Mononuclear cell (primary cell): Measurements from ENCODE around the gene SLC39A7. TPM values are rescaled to one million over a fixed set of nuclear protein-coding genes. Genes with fewer than 3 reads are reported as not detected.
"Not testable (repeated sequence)": the region's sequence is repeated elsewhere in the genome, so short reads cannot be mapped to it uniquely, and the experiment has no call there.

Source experiments
- H3K27me3 ChIP-seq: 2 replicates; pipeline ENCODE4 v1.6.0; 2011; ENCODE audit warnings: low read length, control low read depth; ENCODE audit not compliant: insufficient read depth
- H3K4me1 ChIP-seq: 2 replicates; pipeline ENCODE4 v1.5.1; 2011; ENCODE audit warnings: mild to moderate bottlenecking, low read length, control low read depth; ENCODE audit not compliant: insufficient read depth
- H3K4me3 ChIP-seq: 2 replicates; pipeline ENCODE4 v1.5.1; 2011; ENCODE audit warnings: mild to moderate bottlenecking, low read length, moderate library complexity
- H3K9me3 ChIP-seq: 2 replicates; pipeline ENCODE4 v1.5.1; 2011; ENCODE audit warnings: low read depth, mild to moderate bottlenecking, control low read depth, low read length
- total RNA-seq: library from RNA; depleted of rRNA; stranded (reverse); fragments of >200 nt; gene quantifications from one replicate; pipeline ENCODE4 v1.2.3, GENCODE V29; 2012

Gene SLC39A7
- total RNA-seq, 1 donor = 10.7 TPM

DNA sequence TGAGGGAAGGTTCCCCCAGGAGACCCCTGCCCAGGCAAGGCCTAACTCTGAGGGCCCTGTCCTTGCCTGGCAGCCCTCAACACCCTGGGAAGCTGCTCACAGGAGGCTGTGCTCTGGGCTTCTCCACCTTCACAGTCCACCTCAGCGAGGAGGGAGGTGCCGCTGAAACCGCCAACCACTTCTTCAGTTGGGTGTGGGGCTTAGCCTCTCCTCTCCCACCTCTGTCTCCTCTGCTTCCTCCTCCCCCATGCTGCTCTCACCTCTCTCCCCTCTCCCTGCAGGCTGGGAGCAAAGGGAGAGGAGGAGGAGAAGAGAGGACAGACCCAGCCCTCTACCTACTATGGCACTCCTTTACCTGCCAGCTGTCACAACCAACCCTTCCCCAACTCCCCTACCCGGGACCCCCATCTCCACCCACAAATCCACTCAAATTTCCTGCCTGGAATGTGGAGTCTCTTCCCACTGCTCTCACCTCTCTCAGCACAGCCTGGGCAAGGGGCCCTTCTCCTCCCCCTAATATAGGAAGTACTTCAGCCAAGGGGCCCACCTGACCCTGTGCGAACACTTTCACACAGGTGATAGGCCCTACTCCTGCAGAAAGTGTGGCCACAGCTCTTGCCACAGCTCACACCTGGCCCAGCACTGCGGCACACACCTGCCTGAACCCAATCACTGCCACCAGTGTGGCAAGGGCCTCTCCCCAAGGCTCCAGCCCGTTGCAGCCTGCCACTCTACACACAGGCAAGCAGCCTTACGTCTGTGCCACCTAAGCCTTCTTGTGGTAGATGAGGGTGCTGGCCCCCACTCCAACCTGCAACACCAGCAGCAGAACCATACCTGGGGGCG is 14.8 kb downstream of the SLC39A7 start:
- Histone ChIP-seq H3K4me3 (no peak overlapping the region), H3K4me1 (peaks cover 16% of the 10 kb centered on the region), H3K27me3 (peaks cover 12% of the 10 kb centered on the region), H3K9me3 (no peaks in the 10 kb centered on the region)

DNA sequence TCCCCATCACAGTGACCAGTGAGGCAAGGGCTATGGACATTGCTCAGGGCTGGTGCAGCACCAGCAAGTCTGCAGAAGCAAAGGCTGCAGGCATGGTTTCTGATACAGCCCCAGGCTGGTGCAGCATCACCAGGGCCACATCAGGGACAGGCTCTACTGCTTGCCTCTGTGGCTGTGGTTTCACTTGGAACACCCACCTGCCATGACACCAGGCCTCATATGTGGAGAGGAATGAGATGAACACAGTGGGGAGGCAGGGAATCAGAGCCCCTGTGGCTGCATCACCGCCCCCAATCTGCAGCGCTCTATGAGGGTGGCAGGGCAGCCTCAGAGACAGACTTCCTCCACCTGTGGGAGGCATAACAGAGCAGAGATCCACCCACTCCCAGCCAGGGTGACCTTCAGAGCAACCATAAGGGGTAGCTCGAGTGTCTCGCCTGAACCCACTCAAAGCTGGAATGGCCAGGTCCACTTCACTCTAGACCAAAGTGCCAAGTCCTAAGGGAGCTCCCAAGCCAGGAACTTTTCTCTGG is 15.5 kb downstream of the SLC39A7 start:
- H3K9me3 ChIP-seq = no peaks in the 10 kb centered on the region

DNA sequence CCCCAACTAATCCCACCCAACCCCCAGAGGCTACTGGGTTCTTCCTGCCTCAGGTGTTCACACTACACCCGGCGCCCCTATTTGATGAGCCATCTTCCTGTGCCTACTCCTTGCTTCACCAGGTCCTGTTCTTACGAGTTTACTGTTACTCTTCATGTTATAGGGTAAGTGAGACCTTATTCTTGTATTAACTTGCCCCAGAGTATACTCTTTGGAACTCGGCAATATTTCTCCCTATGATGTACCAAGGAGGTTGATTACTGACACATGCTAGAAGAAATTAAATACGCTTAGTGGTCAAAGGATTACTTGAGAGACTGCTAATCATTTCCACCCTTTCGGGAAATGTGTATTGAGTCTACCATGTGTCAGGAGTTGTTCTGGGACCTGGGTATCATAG is 16.6 kb downstream of the SLC39A7 start:
- H3K27me3 ChIP-seq = peaks cover 19% of the 10 kb centered on the region
- no peaks in the 10 kb centered on the region for H3K9me3 ChIP-seq
- H3K4me1 ChIP-seq = peaks cover 16% of the 10 kb centered on the region
- no peak overlapping the region for H3K4me3 ChIP-seq

More for the DNA sequence above, 15.5 kb downstream of the SLC39A7 start:
- H3K27me3 ChIP-seq = peaks cover 12% of the 10 kb centered on the region
- H3K4me3 ChIP-seq = no peak overlapping the region
- peaks cover 16% of the 10 kb centered on the region for H3K4me1 ChIP-seq

DNA sequence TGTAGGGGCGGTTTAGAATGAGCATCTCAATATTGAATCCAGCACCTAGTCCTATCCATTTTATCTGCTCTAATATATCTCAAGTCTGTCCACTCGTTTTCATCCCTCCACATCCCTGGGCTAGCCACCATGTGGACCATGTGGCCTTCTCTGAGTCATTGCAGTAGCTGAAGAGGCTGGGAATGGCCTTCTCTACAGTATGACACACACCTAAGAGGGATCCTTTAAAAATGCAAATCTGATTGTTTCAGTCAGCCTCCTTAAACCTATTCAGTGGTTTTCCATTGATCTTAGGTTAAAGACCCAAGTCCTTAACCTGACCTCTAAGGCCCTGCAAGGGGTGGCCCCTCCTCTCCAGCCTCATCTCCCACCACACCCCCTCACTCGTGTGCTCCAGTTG is 17.0 kb downstream of the SLC39A7 start:
- H3K27me3 ChIP-seq = peaks cover 21% of the 10 kb centered on the region
- no peak overlapping the region for H3K4me3 ChIP-seq
- no peaks in the 10 kb centered on the region for H3K9me3 ChIP-seq
- H3K4me1 ChIP-seq = peaks cover 14% of the 10 kb centered on the region

DNA sequence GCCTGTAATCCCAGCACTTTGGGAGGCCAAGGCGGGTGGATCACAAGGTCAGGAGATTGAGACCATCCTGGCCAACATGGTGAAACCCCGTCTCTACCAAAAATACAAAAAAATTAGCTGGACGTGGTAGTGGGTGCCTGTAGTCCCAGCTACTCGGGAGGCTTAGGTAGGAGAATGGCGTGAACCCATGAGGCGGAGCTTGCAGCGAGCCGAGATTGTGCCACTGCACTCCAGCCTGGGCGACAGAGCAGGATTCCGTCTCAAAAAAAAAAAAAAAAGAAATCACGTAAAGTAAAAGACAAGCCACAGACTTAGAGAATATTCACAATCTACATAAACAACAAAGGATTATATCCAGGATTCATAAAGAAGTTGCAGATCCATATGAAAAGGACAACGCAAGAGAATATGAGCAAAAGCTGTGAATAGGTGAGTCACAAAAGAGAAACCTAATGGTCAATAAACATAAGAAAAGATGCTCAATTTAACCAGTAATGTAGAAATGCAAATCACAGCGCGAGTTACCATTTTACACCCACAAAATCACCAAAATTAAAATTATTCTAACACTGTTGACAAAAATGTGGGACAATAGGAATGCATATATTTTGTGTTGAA is 25.9 kb downstream of the SLC39A7 start:
- H3K9me3 ChIP-seq = not testable (repeated sequence)

DNA sequence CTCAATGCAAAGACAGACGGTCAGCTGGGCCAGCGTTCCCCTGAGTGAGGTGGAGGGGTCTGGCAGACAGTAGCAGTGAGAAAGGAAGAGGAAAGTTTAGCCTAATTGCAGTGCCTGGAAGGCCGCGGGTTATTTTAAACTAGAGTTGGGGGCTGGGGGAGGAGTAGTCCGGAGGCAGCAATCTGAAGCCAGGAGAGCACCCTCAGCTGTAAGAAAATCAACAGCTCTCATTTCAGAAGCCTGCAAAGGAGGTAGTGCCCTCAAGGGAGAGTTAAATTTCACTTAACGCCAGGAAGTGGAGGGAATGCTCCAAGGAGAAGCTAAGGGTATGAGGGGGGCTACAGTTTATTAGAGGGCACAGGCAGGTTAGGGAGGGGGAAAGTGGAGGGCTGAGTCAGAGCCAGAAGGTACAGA is 34.6 kb downstream of the SLC39A7 start:
- Histone ChIP-seq H3K9me3 (no peaks in the 10 kb centered on the region), H3K27me3 (peaks cover 2% of the 10 kb centered on the region), H3K4me3 (no peak overlapping the region)

More for the DNA sequence above, 25.9 kb downstream of the SLC39A7 start:
- peaks cover 46% of the 10 kb centered on the region for H3K27me3 ChIP-seq
- not testable (repeated sequence) for H3K4me1 ChIP-seq, H3K4me3 ChIP-seq

DNA sequence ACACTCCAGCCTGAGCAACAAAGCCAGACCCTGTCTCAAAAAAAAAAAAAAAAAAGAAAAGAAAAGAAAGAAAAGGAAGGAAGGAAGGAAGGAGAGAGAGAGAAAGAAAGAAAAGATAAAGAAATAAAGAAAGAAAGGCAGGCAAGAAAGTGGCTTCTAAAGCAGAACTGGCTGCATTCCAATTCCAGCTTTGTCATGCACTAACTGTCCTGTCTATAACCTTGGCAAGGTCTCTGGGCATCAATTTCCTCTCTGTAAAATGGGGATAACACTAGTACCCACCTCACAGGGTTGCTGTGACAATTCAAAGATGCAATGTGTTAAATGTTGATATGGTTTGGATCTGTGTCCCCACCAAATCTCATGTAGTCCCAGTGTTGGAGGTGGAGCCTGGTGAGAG is 35.7 kb downstream of the SLC39A7 start:
- no peaks in the 10 kb centered on the region for H3K4me1 ChIP-seq
- H3K27me3 ChIP-seq = peaks cover 2% of the 10 kb centered on the region
- no peaks in the 10 kb centered on the region for H3K9me3 ChIP-seq
- no peak overlapping the region for H3K4me3 ChIP-seq

More for the DNA sequence above, 34.6 kb downstream of the SLC39A7 start:
- no peaks in the 10 kb centered on the region for H3K4me1 ChIP-seq

DNA sequence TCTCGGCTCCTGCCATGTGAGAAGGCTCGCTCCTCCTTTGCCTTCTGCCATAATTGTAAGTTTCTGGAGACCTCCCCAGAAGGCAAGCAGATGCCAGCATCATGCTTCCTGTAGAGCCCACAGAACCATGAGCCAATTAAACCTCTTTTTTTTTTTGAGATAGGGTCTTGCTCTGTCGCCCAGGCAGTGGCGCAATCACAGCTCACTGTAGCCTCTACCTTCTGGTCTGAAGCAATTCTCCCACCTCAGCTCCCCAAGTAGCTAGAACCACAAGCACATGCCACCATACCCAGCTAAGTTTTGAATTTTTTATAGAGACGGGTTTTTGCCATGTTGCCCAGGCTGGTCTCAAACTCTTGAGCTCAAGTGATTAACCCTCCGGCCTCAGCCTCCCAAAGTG is 36.2 kb downstream of the SLC39A7 start:
- peaks cover 2% of the 10 kb centered on the region for H3K27me3 ChIP-seq
- no peaks in the 10 kb centered on the region for H3K9me3 ChIP-seq
- H3K4me1 ChIP-seq = no peaks in the 10 kb centered on the region
- no peak overlapping the region for H3K4me3 ChIP-seq

DNA sequence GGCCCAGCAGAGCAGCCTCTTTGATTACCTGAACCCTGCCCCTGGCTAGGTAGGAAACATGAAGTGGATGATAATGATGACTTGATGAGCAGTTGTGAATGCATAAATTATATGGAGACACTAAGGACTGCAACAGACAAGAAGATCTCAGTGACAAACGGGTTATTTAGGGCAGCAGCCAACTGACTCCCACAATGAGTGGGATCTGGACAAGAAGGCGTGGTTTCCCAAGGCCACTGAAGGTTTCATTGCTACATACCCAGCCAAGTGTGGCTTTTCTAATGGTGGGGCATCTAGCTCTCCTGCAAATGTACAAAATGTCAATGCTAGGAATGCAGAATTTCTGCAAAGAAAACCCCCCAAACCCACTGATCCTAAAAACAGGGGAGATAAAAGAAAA is 37.1 kb downstream of the SLC39A7 start:
- H3K9me3 ChIP-seq = no peaks in the 10 kb centered on the region
- no peaks in the 10 kb centered on the region for H3K4me1 ChIP-seq
- H3K27me3 ChIP-seq = peaks cover 2% of the 10 kb centered on the region

DNA sequence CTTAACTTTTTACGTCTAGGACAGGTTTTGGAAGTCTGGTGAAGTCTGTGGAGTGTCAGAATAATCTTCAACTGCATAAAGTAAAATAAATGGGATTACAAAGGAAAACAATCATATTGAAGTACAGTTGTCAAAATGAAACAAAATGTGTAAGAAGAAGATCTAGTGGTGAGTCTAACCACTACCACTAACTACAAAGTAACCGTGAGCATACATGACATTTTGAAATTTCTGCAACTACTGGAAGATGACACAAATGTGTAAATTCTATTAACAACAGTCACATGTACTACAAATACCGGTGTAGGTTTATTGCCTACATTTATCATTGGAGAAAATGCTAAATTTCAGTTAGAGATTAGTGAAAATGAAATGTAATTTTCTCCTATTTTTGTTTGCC is 41.3 kb downstream of the SLC39A7 start:
- no peaks in the 10 kb centered on the region for H3K9me3 ChIP-seq
- no peaks in the 10 kb centered on the region for H3K27me3 ChIP-seq
- H3K4me3 ChIP-seq = no peak overlapping the region
- H3K4me1 ChIP-seq = no peaks in the 10 kb centered on the region

More for the DNA sequence above, 37.1 kb downstream of the SLC39A7 start:
- H3K4me3 ChIP-seq = no peak overlapping the region

DNA sequence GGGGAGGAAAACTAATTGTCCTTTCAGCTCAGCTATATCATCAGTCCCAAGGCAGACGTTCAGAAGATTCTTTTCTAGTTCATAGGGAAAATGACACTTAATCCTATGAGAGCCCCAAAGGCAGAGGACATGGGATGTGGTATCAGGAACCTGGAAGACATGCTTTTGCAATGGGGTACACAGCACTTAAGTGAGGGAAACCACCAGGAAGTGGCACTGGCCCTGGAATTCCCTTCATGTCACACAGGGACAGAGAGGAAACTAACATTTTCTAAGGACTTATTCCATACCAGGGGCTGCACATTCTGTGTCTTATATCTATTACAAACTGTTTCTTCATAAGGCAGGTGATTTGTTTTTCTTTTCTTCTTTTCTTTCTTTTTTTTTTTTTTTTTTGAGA is 42.8 kb downstream of the SLC39A7 start:
- no peaks in the 10 kb centered on the region for H3K27me3 ChIP-seq
- peaks cover 7% of the 10 kb centered on the region for H3K4me1 ChIP-seq
- no peaks in the 10 kb centered on the region for H3K9me3 ChIP-seq
- no peak overlapping the region for H3K4me3 ChIP-seq

DNA sequence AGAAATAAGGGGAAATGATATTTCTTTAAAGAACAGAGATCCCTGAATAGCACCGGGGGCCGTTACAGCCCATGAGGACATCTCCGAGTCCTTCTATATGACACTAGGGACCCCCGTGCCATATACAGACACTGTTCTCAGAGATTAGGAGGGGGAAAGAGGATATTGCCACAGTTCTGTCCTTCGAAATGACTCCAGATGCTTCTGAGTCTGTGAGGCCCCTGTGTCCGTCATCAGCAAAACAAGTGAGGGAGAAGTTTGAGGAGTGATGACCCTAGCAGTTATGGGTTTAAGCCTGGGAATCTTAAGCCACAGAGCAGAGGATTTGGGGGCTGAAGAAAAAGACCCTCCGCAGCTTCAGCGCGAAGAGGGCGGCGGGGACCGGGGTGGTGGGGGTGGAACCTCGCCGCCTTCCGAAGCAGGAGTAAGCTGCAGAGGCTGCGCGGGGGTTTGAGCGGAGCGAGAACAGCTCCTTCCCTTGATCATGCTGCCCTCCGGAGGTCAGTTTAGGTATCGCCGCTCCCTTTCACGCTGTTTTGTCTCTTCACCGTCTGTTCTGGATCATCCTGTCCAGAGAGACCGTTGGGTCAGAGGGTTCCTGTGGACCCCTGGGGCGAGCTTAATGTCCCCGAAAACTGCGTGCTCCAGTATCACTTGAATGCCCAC is 47.4 kb downstream of the SLC39A7 start:
- Histone ChIP-seq H3K9me3 (no peaks in the 10 kb centered on the region), H3K4me3 (peak overlapping the region; percentile 44), H3K27me3 (no peaks in the 10 kb centered on the region), H3K4me1 (peaks cover 28% of the 10 kb centered on the region)

DNA sequence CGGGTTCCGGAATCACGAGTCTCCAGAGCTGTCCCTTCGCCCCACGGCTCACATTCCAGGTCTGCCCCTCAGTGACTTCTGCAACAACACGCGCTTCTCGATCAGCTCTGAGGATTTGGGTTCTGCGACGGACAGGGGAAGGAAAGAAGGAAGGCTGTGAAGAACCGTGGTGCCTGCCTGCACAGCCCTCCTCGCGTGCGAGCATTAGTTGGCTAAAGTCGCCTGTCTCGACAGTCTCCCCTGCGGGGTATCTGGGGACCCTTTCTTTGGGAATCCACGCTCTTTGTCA is 47.9 kb downstream of the SLC39A7 start:
- peak overlapping the region; percentile 44 for H3K4me3 ChIP-seq
- H3K4me1 ChIP-seq = peaks cover 28% of the 10 kb centered on the region

DNA sequence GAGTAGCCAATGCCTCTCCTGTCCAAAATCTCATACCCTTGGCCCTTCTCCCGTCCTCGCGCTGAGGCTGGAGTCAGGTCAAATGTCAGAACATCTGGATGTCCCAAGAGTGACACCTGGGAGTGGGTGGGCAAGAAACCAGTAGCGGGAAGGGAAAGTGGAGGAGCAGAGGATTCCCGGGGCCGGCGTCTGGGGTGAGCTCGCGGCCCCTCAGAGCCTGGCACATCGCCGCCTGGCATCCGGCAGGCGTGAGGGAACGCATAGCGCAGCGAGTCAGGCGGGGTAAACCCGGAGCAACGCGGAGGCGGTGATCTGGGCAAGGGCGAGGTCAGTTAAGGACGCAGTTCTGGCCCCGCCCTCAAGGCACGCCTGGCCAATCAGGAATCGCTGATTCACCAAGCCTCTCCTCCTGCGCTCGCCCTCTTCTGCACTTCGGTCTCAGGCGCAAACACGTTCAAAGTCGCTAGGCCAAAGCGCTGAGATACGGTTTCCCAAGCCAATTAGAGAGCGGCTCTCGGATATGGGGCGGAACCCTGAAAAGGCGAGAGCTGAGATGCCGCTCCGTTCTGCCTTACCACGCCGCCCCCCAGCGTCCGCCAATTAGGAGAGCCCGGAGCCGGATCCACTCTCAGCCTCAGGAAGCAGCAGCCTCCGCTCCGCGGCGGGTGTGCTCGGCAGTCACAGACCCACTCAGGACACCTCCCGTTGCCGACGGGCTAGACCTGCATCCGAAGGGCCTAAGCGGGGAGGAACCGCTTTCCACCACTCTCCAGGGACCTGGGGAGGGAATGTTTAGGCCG is 48.5 kb downstream of the SLC39A7 start:
- Histone ChIP-seq H3K9me3 (no peaks in the 10 kb centered on the region), H3K27me3 (no peaks in the 10 kb centered on the region), H3K4me1 (peaks cover 28% of the 10 kb centered on the region), H3K4me3 (peak overlapping the region; percentile 44)

More for the DNA sequence above, 47.9 kb downstream of the SLC39A7 start:
- H3K9me3 ChIP-seq = no peaks in the 10 kb centered on the region
- no peaks in the 10 kb centered on the region for H3K27me3 ChIP-seq
